Liver (tissue), 3 donors: ENCODE measurements around the gene GNPTAB.

Source experiments
- CTCF ChIP-seq: fragments of 150-350 bp; IDR thresholded peaks from 2 replicates; pipeline ENCODE4 v1.5.1; 2017; ENCODE audit warnings: improper control_type of control experiment, low read depth, low read length; ENCODE audit not compliant: missing input control
- FOXA1 ChIP-seq: IDR thresholded peaks from 2 replicates; pipeline ENCODE4 v1.6.1; 2016; ENCODE audit warnings: antibody characterized with exemption
- RXRA ChIP-seq, 2 donors: IDR thresholded peaks; 2 replicates each; pipeline ENCODE4 v1.6.1; 2017 to 2018; ENCODE audit warnings: antibody characterized with exemption in 2 of 2, mild to moderate bottlenecking in 1 of 2
- SP1 ChIP-seq: IDR thresholded peaks from 2 replicates; pipeline ENCODE4 v1.6.1; 2018; ENCODE audit warnings: antibody characterized with exemption, mild to moderate bottlenecking
- TAF1 ChIP-seq: conservative IDR thresholded peaks from 2 replicates; pipeline ENCODE4 v1.6.1; 2016; ENCODE audit warnings: antibody characterized with exemption, mild to moderate bottlenecking
- TF ChIP-seq, protein P1 (sequence below): IDR thresholded peaks from 2 replicates; pipeline ENCODE4 v1.6.1; 2016; ENCODE audit warnings: antibody characterized with exemption, mild to moderate bottlenecking
- donor health status: healthy.
- donor health status: healthy.

GRCh38 chr12:101857043-101857558 lies 26.3 kb upstream of the GNPTAB start:
- no peak for TF ChIP-seq SP1
- no peak for TF ChIP-seq CTCF
- TF ChIP-seq RXRA (IDR thresholded peaks at IDR 0.05), result no peak
- TF ChIP-seq, protein P1, sequence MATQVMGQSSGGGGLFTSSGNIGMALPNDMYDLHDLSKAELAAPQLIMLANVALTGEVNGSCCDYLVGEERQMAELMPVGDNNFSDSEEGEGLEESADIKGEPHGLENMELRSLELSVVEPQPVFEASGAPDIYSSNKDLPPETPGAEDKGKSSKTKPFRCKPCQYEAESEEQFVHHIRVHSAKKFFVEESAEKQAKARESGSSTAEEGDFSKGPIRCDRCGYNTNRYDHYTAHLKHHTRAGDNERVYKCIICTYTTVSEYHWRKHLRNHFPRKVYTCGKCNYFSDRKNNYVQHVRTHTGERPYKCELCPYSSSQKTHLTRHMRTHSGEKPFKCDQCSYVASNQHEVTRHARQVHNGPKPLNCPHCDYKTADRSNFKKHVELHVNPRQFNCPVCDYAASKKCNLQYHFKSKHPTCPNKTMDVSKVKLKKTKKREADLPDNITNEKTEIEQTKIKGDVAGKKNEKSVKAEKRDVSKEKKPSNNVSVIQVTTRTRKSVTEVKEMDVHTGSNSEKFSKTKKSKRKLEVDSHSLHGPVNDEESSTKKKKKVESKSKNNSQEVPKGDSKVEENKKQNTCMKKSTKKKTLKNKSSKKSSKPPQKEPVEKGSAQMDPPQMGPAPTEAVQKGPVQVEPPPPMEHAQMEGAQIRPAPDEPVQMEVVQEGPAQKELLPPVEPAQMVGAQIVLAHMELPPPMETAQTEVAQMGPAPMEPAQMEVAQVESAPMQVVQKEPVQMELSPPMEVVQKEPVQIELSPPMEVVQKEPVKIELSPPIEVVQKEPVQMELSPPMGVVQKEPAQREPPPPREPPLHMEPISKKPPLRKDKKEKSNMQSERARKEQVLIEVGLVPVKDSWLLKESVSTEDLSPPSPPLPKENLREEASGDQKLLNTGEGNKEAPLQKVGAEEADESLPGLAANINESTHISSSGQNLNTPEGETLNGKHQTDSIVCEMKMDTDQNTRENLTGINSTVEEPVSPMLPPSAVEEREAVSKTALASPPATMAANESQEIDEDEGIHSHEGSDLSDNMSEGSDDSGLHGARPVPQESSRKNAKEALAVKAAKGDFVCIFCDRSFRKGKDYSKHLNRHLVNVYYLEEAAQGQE, result no peak
- TF ChIP-seq TAF1, result no peak
- TF ChIP-seq FOXA1, result no peak
